Prostate gland (tissue), 2 donors: ENCODE measurements around the gene TMPRSS6. TPM values are rescaled to one million over a fixed set of nuclear protein-coding genes. Genes with fewer than 3 reads are reported as not detected.
A peak's percentile ranks its signal among the peaks of the same experiment; 100 is the strongest.

Experiments
- DNase-seq: peaks from one replicate; pipeline ENCODE4 v3.0.0-alpha.2; 2019; ENCODE audit warnings: low spot score
- H3K27ac ChIP-seq, 2 donors: fragments of 200-600 bp; sonication (generic); 2 replicates each; pipeline ENCODE4 v1.5.1; 2017 to 2019
- H3K27me3 ChIP-seq: fragments of 200-600 bp; sonication (generic); replicated peaks from 2 replicates; pipeline ENCODE4 v1.5.1; 2019; ENCODE audit not compliant: insufficient read depth
- H3K36me3 ChIP-seq, 2 donors: fragments of 200-600 bp; sonication (generic); 1 replicate in 1 of 2; 2 replicates in 1 of 2; pipeline versions ENCODE4 v1.5.1 to v1.8.1; 2017 to 2019
- H3K4me1 ChIP-seq: fragments of 200-600 bp; sonication (generic); replicated peaks from 2 replicates; pipeline ENCODE4 v1.5.1; 2019
- H3K4me3 ChIP-seq, 2 donors: fragments of 200-600 bp; sonication (generic); 2 replicates each; pipeline ENCODE4 v1.5.1; 2017 to 2019
- H3K9me3 ChIP-seq: fragments of 200-600 bp; sonication (generic); 2 replicates; pipeline ENCODE4 v1.5.1; 2017
- POLR2A ChIP-seq: fragments of 450-650 bp; IDR thresholded peaks from one replicate; pipeline ENCODE4 v1.6.1; 2016; ENCODE audit warnings: antibody characterized with exemption, mild to moderate bottlenecking
- POLR2AphosphoS5 ChIP-seq: sonication (generic); formaldehyde crosslinking; IDR thresholded peaks from one replicate; pipeline ENCODE4 v1.6.1; 2017; ENCODE audit warnings: antibody characterized with exemption
- WGBS: methylation state at CpG from one replicate; pipeline ENCODE4 v1.1.5; 2018; 5-methylcytosine and 5-hydroxymethylcytosine counted together
- intact Hi-C: fragments of 100-400 bp; cut with DNase I; formaldehyde crosslinking; loops from one replicate; pipeline ENCODE4 v1.14.2; 2022
- total RNA-seq, 2 donors: library from RNA; depleted of rRNA; stranded (reverse); fragments of >200 nt; gene quantifications; one replicate each; pipeline ENCODE4 v1.1.0, GENCODE V29; 2016
- TF ChIP-seq, protein P1 (sequence below), 4 experiments: fragments of 200-600 bp in 2 of 4; fragments of 450-650 bp in 2 of 4; sonication (generic) in 2 of 4; IDR thresholded peaks; 1 replicate in 3 of 4; 2 replicates in 1 of 4; pipeline ENCODE4 v1.5.1; 2016 to 2019; ENCODE audit warnings: antibody characterized with exemption in 4 of 4, mild to moderate bottlenecking in 2 of 4, moderate library complexity in 2 of 4

The TMPRSS6 gene
- total RNA-seq, 2 donors from 2014 or later: 0.45 TPM; not detected in 1

- Histone ChIP-seq H3K4me1 (no peaks in the 10 kb centered on the region), H3K36me3 (no peaks in the 10 kb centered on the region), H3K27me3 (no peaks in the 10 kb centered on the region), H3K27ac (no peak overlapping the region), H3K9me3 (no peaks in the 10 kb centered on the region), H3K4me3 (no peak overlapping the region)
- intact Hi-C loops: no loop called here
- no peak for TF ChIP-seq POLR2A
- TF ChIP-seq, protein P1, sequence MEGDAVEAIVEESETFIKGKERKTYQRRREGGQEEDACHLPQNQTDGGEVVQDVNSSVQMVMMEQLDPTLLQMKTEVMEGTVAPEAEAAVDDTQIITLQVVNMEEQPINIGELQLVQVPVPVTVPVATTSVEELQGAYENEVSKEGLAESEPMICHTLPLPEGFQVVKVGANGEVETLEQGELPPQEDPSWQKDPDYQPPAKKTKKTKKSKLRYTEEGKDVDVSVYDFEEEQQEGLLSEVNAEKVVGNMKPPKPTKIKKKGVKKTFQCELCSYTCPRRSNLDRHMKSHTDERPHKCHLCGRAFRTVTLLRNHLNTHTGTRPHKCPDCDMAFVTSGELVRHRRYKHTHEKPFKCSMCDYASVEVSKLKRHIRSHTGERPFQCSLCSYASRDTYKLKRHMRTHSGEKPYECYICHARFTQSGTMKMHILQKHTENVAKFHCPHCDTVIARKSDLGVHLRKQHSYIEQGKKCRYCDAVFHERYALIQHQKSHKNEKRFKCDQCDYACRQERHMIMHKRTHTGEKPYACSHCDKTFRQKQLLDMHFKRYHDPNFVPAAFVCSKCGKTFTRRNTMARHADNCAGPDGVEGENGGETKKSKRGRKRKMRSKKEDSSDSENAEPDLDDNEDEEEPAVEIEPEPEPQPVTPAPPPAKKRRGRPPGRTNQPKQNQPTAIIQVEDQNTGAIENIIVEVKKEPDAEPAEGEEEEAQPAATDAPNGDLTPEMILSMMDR (IDR thresholded peaks at IDR 0.05): no peak
- no peak for TF ChIP-seq POLR2AphosphoS5
- WGBS: 90% methylated on average over 12 of the region's 12 CpGs
- no peak for DNase-seq
Measured at GRCh38 chr22:37080838-37081237, 28.7 kb downstream of the TMPRSS6 start.

DNA sequence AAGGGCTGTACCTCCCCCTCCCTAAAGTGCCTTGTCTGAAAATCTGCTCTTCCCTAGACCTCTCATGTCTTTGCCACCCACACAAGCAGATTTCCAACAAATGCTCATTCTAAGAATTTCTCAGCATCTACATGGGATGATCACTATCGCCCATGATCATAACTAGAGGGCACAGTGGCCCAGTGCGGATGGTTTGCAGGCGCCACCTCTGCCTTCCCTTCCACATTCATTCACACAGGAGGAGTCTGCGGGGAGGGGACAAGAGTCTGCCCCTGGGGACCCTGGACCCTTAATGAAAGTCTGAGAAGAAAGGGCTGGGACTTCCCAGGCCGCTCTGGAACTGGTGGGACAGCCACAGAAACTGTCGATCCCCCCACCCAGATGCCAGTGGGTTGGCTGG lies 29.1 kb downstream of the TMPRSS6 start:
- no peaks in the 10 kb centered on the region for H3K36me3 ChIP-seq
- WGBS: 91% methylated on average over 6 of the region's 6 CpGs
- H3K4me1 ChIP-seq: no peaks in the 10 kb centered on the region
- intact Hi-C loops: no loop called here
- no peaks in the 10 kb centered on the region for H3K9me3 ChIP-seq
- DNase-seq: no peak
- TF ChIP-seq POLR2A (no peak), POLR2AphosphoS5 (no peak)
- TF ChIP-seq, protein P1 (IDR thresholded peaks at IDR 0.05): no peak
- no peak overlapping the region for H3K4me3 ChIP-seq
- no peaks in the 10 kb centered on the region for H3K27me3 ChIP-seq
- H3K27ac ChIP-seq: no peak overlapping the region

GRCh38 chr22:37079668-37080171 lies 29.8 kb downstream of the TMPRSS6 start:
- Histone ChIP-seq H3K36me3 (no peaks in the 10 kb centered on the region), H3K27ac (no peak overlapping the region), H3K4me1 (no peaks in the 10 kb centered on the region), H3K9me3 (no peaks in the 10 kb centered on the region), H3K4me3 (no peak overlapping the region), H3K27me3 (no peaks in the 10 kb centered on the region)
- DNase-seq: no peak
- TF ChIP-seq, protein P1 (IDR thresholded peaks at IDR 0.05): no peak
- TF ChIP-seq POLR2A: no peak
- TF ChIP-seq POLR2AphosphoS5: no peak
- intact Hi-C loops: loop anchor here (10.0 kb wide), 1 partner anchor 125 kb away; no protein-coding TSS in a partner anchor
- WGBS: 76% methylated on average over 13 of the region's 15 CpGs

- H3K27me3 ChIP-seq: no peaks in the 10 kb centered on the region
- intact Hi-C loops: loop anchor here (10.0 kb wide), 1 partner anchor 126 kb away; no protein-coding TSS in a partner anchor
Measured at GRCh38 chr22:37079158-37079557, 30.4 kb downstream of the TMPRSS6 start.

GRCh38 chr22:37077802-37078448 lies 31.6 kb downstream of the TMPRSS6 start:
- Histone ChIP-seq H3K4me1 (no peaks in the 10 kb centered on the region), H3K27ac (no peak overlapping the region), H3K36me3 (no peaks in the 10 kb centered on the region), H3K27me3 (no peaks in the 10 kb centered on the region), H3K9me3 (no peaks in the 10 kb centered on the region), H3K4me3 (no peak overlapping the region)
- peak; percentile 32 for DNase-seq
- intact Hi-C loops: loop anchor here (10.0 kb wide), 1 partner anchor 127 kb away; no protein-coding TSS in a partner anchor
- TF ChIP-seq POLR2AphosphoS5 (peak; percentile 32), POLR2A (no peak)
- TF ChIP-seq, protein P1 (IDR thresholded peaks at IDR 0.05): peak; percentile 70 to 88 (median 80)
- 27% methylated on average over 15 of the region's 15 CpGs for WGBS

More at GRCh38 chr22:37079158-37079557, 30.4 kb downstream of the TMPRSS6 start:
- H3K4me1 ChIP-seq: no peaks in the 10 kb centered on the region
- no peak for DNase-seq
- no peaks in the 10 kb centered on the region for H3K9me3 ChIP-seq
- no peaks in the 10 kb centered on the region for H3K36me3 ChIP-seq
- no peak overlapping the region for H3K4me3 ChIP-seq
- H3K27ac ChIP-seq: no peak overlapping the region
- WGBS: 49% methylated on average over 5 of the region's 5 CpGs
- no peak for TF ChIP-seq POLR2A
